IPS-20b (cell line): ENCODE data around the gene CRAT.

Source experiments
- H3K27ac ChIP-seq: one replicate; pipeline ENCODE4 v1.5.1; 2013; ENCODE audit warnings: low read length
- H3K27me3 ChIP-seq: 2 replicates; pipeline ENCODE4 v1.6.1; 2013; ENCODE audit warnings: mild to moderate bottlenecking, low read length, inconsistent platforms; ENCODE audit not compliant: insufficient read depth
- H3K36me3 ChIP-seq: 2 replicates; pipeline ENCODE4 v1.6.1; 2013; ENCODE audit warnings: low read depth, mild to moderate bottlenecking, inconsistent platforms, low read length, moderate library complexity; ENCODE audit not compliant: insufficient read depth
- H3K4me1 ChIP-seq: 2 replicates; pipeline ENCODE4 v1.6.1; 2013; ENCODE audit warnings: mild to moderate bottlenecking, control low read depth, inconsistent platforms, low read length, moderate library complexity; ENCODE audit not compliant: insufficient read depth
- H3K4me3 ChIP-seq: 2 replicates; pipeline ENCODE4 v1.5.1; 2013; ENCODE audit warnings: mild to moderate bottlenecking, low read length, inconsistent platforms
- H3K9ac ChIP-seq: 2 replicates; pipeline ENCODE4 v1.6.1; 2013; ENCODE audit warnings: low read depth, mild to moderate bottlenecking, inconsistent platforms, low read length, moderate library complexity
- H3K9me3 ChIP-seq: 2 replicates; pipeline ENCODE4 v1.6.1; 2013; ENCODE audit warnings: mild to moderate bottlenecking, low read depth, low read length, inconsistent platforms; ENCODE audit not compliant: insufficient read depth

The CRAT gene

GRCh38 chr9:129064499-129064908, 46.1 kb downstream of the CRAT start:
- H3K9ac ChIP-seq, result no peak overlapping the region
- no peak overlapping the region for H3K4me3 ChIP-seq
- H3K27me3 ChIP-seq, result no peaks in the 10 kb centered on the region
- no peaks in the 10 kb centered on the region for H3K4me1 ChIP-seq
- H3K9me3 ChIP-seq, result no peaks in the 10 kb centered on the region
- H3K36me3 ChIP-seq, result peaks cover 59% of the 10 kb centered on the region
- no peak overlapping the region for H3K27ac ChIP-seq

- Histone ChIP-seq H3K36me3 (peaks cover 53% of the 10 kb centered on the region), H3K9ac (no peak overlapping the region), H3K27me3 (no peaks in the 10 kb centered on the region), H3K4me3 (no peak overlapping the region), H3K27ac (no peak overlapping the region), H3K9me3 (no peaks in the 10 kb centered on the region), H3K4me1 (no peaks in the 10 kb centered on the region)
Measured at GRCh38 chr9:129063061-129063460, 47.5 kb downstream of the CRAT start.

GRCh38 chr9:129060991-129061390, 49.6 kb downstream of the CRAT start:
- no peaks in the 10 kb centered on the region for H3K4me1 ChIP-seq
- H3K36me3 ChIP-seq, result peaks cover 41% of the 10 kb centered on the region
- H3K9ac ChIP-seq, result no peak overlapping the region
- H3K27ac ChIP-seq, result no peak overlapping the region
- no peak overlapping the region for H3K4me3 ChIP-seq
- no peaks in the 10 kb centered on the region for H3K27me3 ChIP-seq
- no peaks in the 10 kb centered on the region for H3K9me3 ChIP-seq

- H3K9me3 ChIP-seq, result no peaks in the 10 kb centered on the region
- no peak overlapping the region for H3K4me3 ChIP-seq
- no peaks in the 10 kb centered on the region for H3K27me3 ChIP-seq
- H3K27ac ChIP-seq, result no peak overlapping the region
- H3K4me1 ChIP-seq, result no peaks in the 10 kb centered on the region
- H3K9ac ChIP-seq, result no peak overlapping the region
- peaks cover 33% of the 10 kb centered on the region for H3K36me3 ChIP-seq
Measured at GRCh38 chr9:129059796-129060785, 50.5 kb downstream of the CRAT start.

GRCh38 chr9:129058965-129059795, 51.4 kb downstream of the CRAT start:
- Histone ChIP-seq H3K27me3 (no peaks in the 10 kb centered on the region), H3K9me3 (no peaks in the 10 kb centered on the region), H3K36me3 (peaks cover 25% of the 10 kb centered on the region), H3K4me3 (no peak overlapping the region), H3K9ac (no peak overlapping the region), H3K4me1 (no peaks in the 10 kb centered on the region), H3K27ac (no peak overlapping the region)

- Histone ChIP-seq H3K4me1 (no peaks in the 10 kb centered on the region), H3K9ac (no peak overlapping the region), H3K4me3 (no peak overlapping the region), H3K27me3 (no peaks in the 10 kb centered on the region), H3K36me3 (peaks cover 11% of the 10 kb centered on the region), H3K27ac (no peak overlapping the region), H3K9me3 (no peaks in the 10 kb centered on the region)
Measured at GRCh38 chr9:129054163-129054851, 56.3 kb downstream of the CRAT start.

GRCh38 chr9:129053020-129053419, 57.6 kb downstream of the CRAT start:
- Histone ChIP-seq H3K27me3 (no peaks in the 10 kb centered on the region), H3K4me3 (no peak overlapping the region), H3K4me1 (no peaks in the 10 kb centered on the region), H3K9me3 (no peaks in the 10 kb centered on the region), H3K9ac (no peak overlapping the region), H3K36me3 (peaks cover 21% of the 10 kb centered on the region), H3K27ac (no peak overlapping the region)

GRCh38 chr9:129052592-129052991, 58.0 kb downstream of the CRAT start:
- Histone ChIP-seq H3K27ac (no peak overlapping the region), H3K36me3 (peaks cover 22% of the 10 kb centered on the region), H3K27me3 (no peaks in the 10 kb centered on the region), H3K9me3 (no peaks in the 10 kb centered on the region), H3K4me1 (no peaks in the 10 kb centered on the region), H3K9ac (no peak overlapping the region), H3K4me3 (no peak overlapping the region)
